Neural cell (in vitro differentiated cells): Measurements from ENCODE around the gene MMP25. TPM values are rescaled to one million over a fixed set of nuclear protein-coding genes. Genes with fewer than 3 reads are reported as not detected.

Experiments used
- H2AFZ ChIP-seq: fragments of 200-600, 300-800 bp; sonication (generic), shearing (Covaris generic); 2 replicates; pipeline ENCODE4 v1.6.0; 2014; ENCODE audit warnings: low read depth, mild to moderate bottlenecking, antibody characterized with exemption, low read length, moderate library complexity
- H3F3A ChIP-seq: fragments of 200-600 bp; shearing (Covaris generic); 2 replicates; pipeline ENCODE4 v1.6.1; 2016; ENCODE audit warnings: mild to moderate bottlenecking, moderate library complexity, mixed read lengths, antibody characterized with exemption, low read length; ENCODE audit not compliant: insufficient read depth, poor library complexity, severe bottlenecking
- H3K27ac ChIP-seq: fragments of 200-600, 300-800 bp; sonication (generic), shearing (Covaris generic); 2 replicates; pipeline ENCODE4 v1.5.1; 2014; ENCODE audit warnings: mild to moderate bottlenecking, low read length, moderate library complexity
- H3K27me3 ChIP-seq: fragments of 300-800, 200-600 bp; sonication (generic), shearing (Covaris generic); 2 replicates; pipeline ENCODE4 v1.6.0; 2014; ENCODE audit warnings: mild to moderate bottlenecking, low read depth, low read length, moderate library complexity; ENCODE audit not compliant: insufficient read depth
- H3K36me3 ChIP-seq: fragments of 300-800, 200-600 bp; sonication (generic), shearing (Covaris generic); 2 replicates; pipeline ENCODE4 v1.5.1; 2014; ENCODE audit warnings: mild to moderate bottlenecking, antibody characterized with exemption, low read length, moderate library complexity; ENCODE audit not compliant: insufficient read depth
- H3K4me2 ChIP-seq: fragments of 300-800, 200-600 bp; sonication (generic), shearing (Covaris generic); 2 replicates; pipeline ENCODE4 v1.6.0; 2014; ENCODE audit warnings: mild to moderate bottlenecking, low read length
- H3K4me3 ChIP-seq: fragments of 300-800, 200-600 bp; sonication (generic), shearing (Covaris generic); 2 replicates; pipeline ENCODE4 v1.5.1; 2014; ENCODE audit warnings: mild to moderate bottlenecking, low read length, moderate library complexity
- H3K79me2 ChIP-seq: fragments of 200-600 bp; shearing (Covaris generic); replicated peaks from 2 replicates; pipeline ENCODE4 v1.6.0; 2014; ENCODE audit warnings: mild to moderate bottlenecking, low read length, moderate library complexity; ENCODE audit not compliant: insufficient read depth
- H3K9ac ChIP-seq: fragments of 300-800, 200-600 bp; sonication (generic), shearing (Covaris generic); 2 replicates; pipeline ENCODE4 v1.6.1; 2016; ENCODE audit warnings: mild to moderate bottlenecking, low read length, mixed read lengths
- H3K9me2 ChIP-seq: fragments of 200-600 bp; shearing (Covaris generic); 2 replicates; pipeline ENCODE4 v1.6.1; 2016; ENCODE audit warnings: mild to moderate bottlenecking, low read length, mixed read lengths; ENCODE audit not compliant: insufficient read depth
- H3K9me3 ChIP-seq: fragments of 200-600, 300-800 bp; sonication (generic), shearing (Covaris generic); 2 replicates; pipeline ENCODE4 v1.6.1; 2016; ENCODE audit warnings: mild to moderate bottlenecking, mixed run types, low read length, moderate library complexity, mixed read lengths
- H4K20me1 ChIP-seq: fragments of 200-600 bp; shearing (Covaris generic); 2 replicates; pipeline ENCODE4 v1.6.1; 2016; ENCODE audit warnings: mild to moderate bottlenecking, mixed run types; ENCODE audit not compliant: insufficient read depth
- CTCF ChIP-seq: fragments of 450-650 bp; IDR thresholded peaks from 2 replicates; pipeline ENCODE4 v1.5.1; 2014; ENCODE audit warnings: antibody characterized with exemption, mild to moderate bottlenecking, moderate library complexity; ENCODE audit not compliant: poor library complexity, severe bottlenecking
- EP300 ChIP-seq: fragments of 450-650 bp; conservative IDR thresholded peaks from 2 replicates; pipeline ENCODE4 v1.6.1; 2014; ENCODE audit warnings: antibody characterized with exemption, mild to moderate bottlenecking, moderate library complexity; ENCODE audit not compliant: poor library complexity, severe bottlenecking
- EZH2 ChIP-seq: fragments of 200-600, 300-800 bp; shearing (Covaris generic), sonication (generic); IDR thresholded peaks from 2 replicates; pipeline ENCODE4 v1.6.1; 2014; ENCODE audit warnings: antibody characterized with exemption, low read length, borderline replicate concordance, mild to moderate bottlenecking; ENCODE audit not compliant: insufficient read depth, poor library complexity, severe bottlenecking
- MXI1 ChIP-seq: fragments of 450-650 bp; conservative IDR thresholded peaks from 2 replicates; pipeline ENCODE4 v1.6.1; 2014; ENCODE audit warnings: antibody characterized with exemption, mild to moderate bottlenecking; ENCODE audit not compliant: poor library complexity, severe bottlenecking
- POLR2AphosphoS5 ChIP-seq: IDR thresholded peaks from 2 replicates; pipeline ENCODE4 v1.6.1; 2012
- RAD21 ChIP-seq: fragments of 450-650 bp; conservative IDR thresholded peaks from 2 replicates; pipeline ENCODE4 v1.6.1; 2014; ENCODE audit warnings: antibody characterized with exemption, mild to moderate bottlenecking, moderate library complexity
- SMC3 ChIP-seq: fragments of 450-650 bp; conservative IDR thresholded peaks from 2 replicates; pipeline ENCODE4 v1.6.1; 2014; ENCODE audit warnings: antibody characterized with exemption, mild to moderate bottlenecking, moderate library complexity; ENCODE audit not compliant: poor library complexity
- TAF1 ChIP-seq: IDR thresholded peaks from 2 replicates; pipeline ENCODE4 v1.6.1; 2012; ENCODE audit warnings: low read depth
- polyA plus RNA-seq: library from polyadenylated mRNA; depleted of rRNA; stranded (reverse); fragments of >200 nt; gene quantifications from 2 replicates; pipeline ENCODE4 v1.2.3, GENCODE V29; 2014
- TF ChIP-seq, protein P1 (sequence below): IDR thresholded peaks from 2 replicates; pipeline ENCODE4 v1.6.1; 2012; ENCODE audit warnings: borderline replicate concordance

The MMP25 gene
- polyA plus RNA-seq, 1 donor from 2014 or later = not detected

- Histone ChIP-seq H3K79me2 (no peaks in the 10 kb centered on the region), H3K36me3 (no peaks in the 10 kb centered on the region), H3K9me3 (no peaks in the 10 kb centered on the region), H3K27ac (no peak overlapping the region), H2AFZ (no peak overlapping the region), H3K4me3 (no peak overlapping the region), H3K9ac (no peak overlapping the region), H3K4me2 (no peak overlapping the region), H3F3A (no peaks in the 10 kb centered on the region), H4K20me1 (no peaks in the 10 kb centered on the region), H3K9me2 (no peaks in the 10 kb centered on the region), H3K27me3 (peaks cover 4% of the 10 kb centered on the region)
- TF ChIP-seq RAD21 (no peak), EZH2 (no peak), CTCF (no peak), SMC3 (no peak), TAF1 (no peak), POLR2AphosphoS5 (no peak)
Observed at GRCh38 chr16:3027489-3027795, 18.9 kb upstream of the MMP25 start.

GRCh38 chr16:3027983-3028715 is 18.2 kb upstream of the MMP25 start:
- TF ChIP-seq SMC3 (peak; percentile 50), RAD21 (peak; percentile 52), EZH2 (no peak), TAF1 (no peak), CTCF (peak; percentile 75)
- peak overlapping the region; percentile 61 for H3K4me3 ChIP-seq
- no peak overlapping the region for H3K4me2 ChIP-seq
- H4K20me1 ChIP-seq = no peaks in the 10 kb centered on the region
- peak overlapping the region; percentile 48 for H3K9ac ChIP-seq
- H3K27ac ChIP-seq = no peak overlapping the region
- peaks cover 9% of the 10 kb centered on the region for H3K27me3 ChIP-seq
- no peak overlapping the region for H2AFZ ChIP-seq
- no peaks in the 10 kb centered on the region for H3F3A ChIP-seq
- H3K9me3 ChIP-seq = no peaks in the 10 kb centered on the region
- no peaks in the 10 kb centered on the region for H3K79me2 ChIP-seq
- H3K9me2 ChIP-seq = no peaks in the 10 kb centered on the region
- no peaks in the 10 kb centered on the region for H3K36me3 ChIP-seq

GRCh38 chr16:3028716-3029319 is 17.5 kb upstream of the MMP25 start:
- H4K20me1 ChIP-seq = no peaks in the 10 kb centered on the region
- peak overlapping the region; percentile 48 for H3K9ac ChIP-seq
- no peak overlapping the region for H2AFZ ChIP-seq
- no peaks in the 10 kb centered on the region for H3F3A ChIP-seq
- H3K27me3 ChIP-seq = peaks cover 15% of the 10 kb centered on the region
- no peaks in the 10 kb centered on the region for H3K9me3 ChIP-seq
- no peak overlapping the region for H3K27ac ChIP-seq
- no peaks in the 10 kb centered on the region for H3K9me2 ChIP-seq
- H3K79me2 ChIP-seq = no peaks in the 10 kb centered on the region
- peak overlapping the region; percentile 61 for H3K4me3 ChIP-seq
- H3K4me2 ChIP-seq = no peak overlapping the region
- no peaks in the 10 kb centered on the region for H3K36me3 ChIP-seq
- TF ChIP-seq EZH2 (no peak), POLR2AphosphoS5 (no peak), EP300 (no peak), SMC3 (no peak), RAD21 (no peak), TAF1 (no peak), MXI1 (no peak), CTCF (no peak)
- TF ChIP-seq, protein P1, sequence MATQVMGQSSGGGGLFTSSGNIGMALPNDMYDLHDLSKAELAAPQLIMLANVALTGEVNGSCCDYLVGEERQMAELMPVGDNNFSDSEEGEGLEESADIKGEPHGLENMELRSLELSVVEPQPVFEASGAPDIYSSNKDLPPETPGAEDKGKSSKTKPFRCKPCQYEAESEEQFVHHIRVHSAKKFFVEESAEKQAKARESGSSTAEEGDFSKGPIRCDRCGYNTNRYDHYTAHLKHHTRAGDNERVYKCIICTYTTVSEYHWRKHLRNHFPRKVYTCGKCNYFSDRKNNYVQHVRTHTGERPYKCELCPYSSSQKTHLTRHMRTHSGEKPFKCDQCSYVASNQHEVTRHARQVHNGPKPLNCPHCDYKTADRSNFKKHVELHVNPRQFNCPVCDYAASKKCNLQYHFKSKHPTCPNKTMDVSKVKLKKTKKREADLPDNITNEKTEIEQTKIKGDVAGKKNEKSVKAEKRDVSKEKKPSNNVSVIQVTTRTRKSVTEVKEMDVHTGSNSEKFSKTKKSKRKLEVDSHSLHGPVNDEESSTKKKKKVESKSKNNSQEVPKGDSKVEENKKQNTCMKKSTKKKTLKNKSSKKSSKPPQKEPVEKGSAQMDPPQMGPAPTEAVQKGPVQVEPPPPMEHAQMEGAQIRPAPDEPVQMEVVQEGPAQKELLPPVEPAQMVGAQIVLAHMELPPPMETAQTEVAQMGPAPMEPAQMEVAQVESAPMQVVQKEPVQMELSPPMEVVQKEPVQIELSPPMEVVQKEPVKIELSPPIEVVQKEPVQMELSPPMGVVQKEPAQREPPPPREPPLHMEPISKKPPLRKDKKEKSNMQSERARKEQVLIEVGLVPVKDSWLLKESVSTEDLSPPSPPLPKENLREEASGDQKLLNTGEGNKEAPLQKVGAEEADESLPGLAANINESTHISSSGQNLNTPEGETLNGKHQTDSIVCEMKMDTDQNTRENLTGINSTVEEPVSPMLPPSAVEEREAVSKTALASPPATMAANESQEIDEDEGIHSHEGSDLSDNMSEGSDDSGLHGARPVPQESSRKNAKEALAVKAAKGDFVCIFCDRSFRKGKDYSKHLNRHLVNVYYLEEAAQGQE = no peak
